HEK293T (cell line): ENCODE measurements around the gene HECTD1.

Source experiments
- ELF4 ChIP-seq: fragments of 450-650 bp; IDR thresholded peaks from 2 replicates; pipeline ENCODE4 v1.6.1; 2017; ENCODE audit warnings: antibody characterized with exemption
- FOXK2 ChIP-seq: fragments of 450-650 bp; IDR thresholded peaks from 2 replicates; pipeline ENCODE4 v1.6.1; 2016; ENCODE audit warnings: mild to moderate bottlenecking
- L3MBTL2 ChIP-seq: fragments of 450-650 bp; conservative IDR thresholded peaks from 2 replicates; pipeline ENCODE4 v1.6.1; 2016; ENCODE audit warnings: mild to moderate bottlenecking
- LEF1 ChIP-seq: fragments of 450-650 bp; IDR thresholded peaks from 2 replicates; pipeline ENCODE4 v1.6.1; 2017; ENCODE audit warnings: mild to moderate bottlenecking, borderline replicate concordance
- SP1 ChIP-seq: fragments of 450-650 bp; IDR thresholded peaks from 2 replicates; pipeline ENCODE4 v1.6.1; 2017
- TARDBP ChIP-seq: fragments of 450-650 bp; IDR thresholded peaks from 2 replicates; pipeline ENCODE4 v1.6.1; 2016
- ZNF384 ChIP-seq: fragments of 450-650 bp; IDR thresholded peaks from 2 replicates; pipeline ENCODE4 v1.6.1; 2016

GRCh38 chr14:31169877-31170276 lies 37.7 kb downstream of the HECTD1 start:
- TF ChIP-seq LEF1, result no peak
- TF ChIP-seq ELF4, result no peak
- TF ChIP-seq TARDBP, result no peak
- TF ChIP-seq FOXK2, result no peak
- no peak for TF ChIP-seq ZNF384
- TF ChIP-seq L3MBTL2, result no peak
- no peak for TF ChIP-seq SP1
